ENCODE measurements around the gene WDFY4.
A peak's percentile ranks its signal among the peaks of the same experiment; 100 is the strongest.

The WDFY4 gene

GRCh38 chr10:48796713-48797245 is 112.1 kb downstream of the WDFY4 start:
- ATAC-seq (no peak), DNase-seq (no peak)

GRCh38 chr10:48797830-48798229 is 113.2 kb downstream of the WDFY4 start:
- ATAC-seq (no peak), DNase-seq (no peak)

- ATAC-seq: no peak
- DNase-seq: no peak
Measured at GRCh38 chr10:48798481-48799254, 114.0 kb downstream of the WDFY4 start.

- no peak for ATAC-seq
Measured at GRCh38 chr10:48799341-48800006, 114.8 kb downstream of the WDFY4 start.

GRCh38 chr10:48800007-48800675 is 115.5 kb downstream of the WDFY4 start:
- no peak for DNase-seq
- peak; percentile 21 for ATAC-seq

More at GRCh38 chr10:48799341-48800006, 114.8 kb downstream of the WDFY4 start:
- DNase-seq: no peak

- ATAC-seq (no peak), DNase-seq (no peak)
Measured at GRCh38 chr10:48801001-48801421, 116.3 kb downstream of the WDFY4 start.

GRCh38 chr10:48802611-48803071 is 118.0 kb downstream of the WDFY4 start:
- DNase-seq: no peak
- peak; percentile 62 for ATAC-seq

GRCh38 chr10:48803801-48804584 is 119.3 kb downstream of the WDFY4 start:
- no peak for ATAC-seq
- DNase-seq: no peak

- ATAC-seq (no peak), DNase-seq (no peak)
Measured at GRCh38 chr10:48804740-48805182, 120.1 kb downstream of the WDFY4 start.

GRCh38 chr10:48805411-48805810 is 120.7 kb downstream of the WDFY4 start:
- ATAC-seq (no peak), DNase-seq (no peak)

- no peak for DNase-seq
- no peak for ATAC-seq
Measured at GRCh38 chr10:48805848-48806247, 121.2 kb downstream of the WDFY4 start.

GRCh38 chr10:48806342-48806741 is 121.7 kb downstream of the WDFY4 start:
- no peak for ATAC-seq
- no peak for DNase-seq

- DNase-seq: no peak
- no peak for ATAC-seq
Measured at GRCh38 chr10:48807791-48808470, 123.3 kb downstream of the WDFY4 start.

GRCh38 chr10:48809261-48809660 is 124.6 kb downstream of the WDFY4 start:
- no peak for DNase-seq
- no peak for ATAC-seq

- DNase-seq (no peak), ATAC-seq (no peak)
Measured at GRCh38 chr10:48811461-48811860, 126.8 kb downstream of the WDFY4 start.

- ATAC-seq (no peak), DNase-seq (no peak)
Measured at GRCh38 chr10:48811917-48812316, 127.2 kb downstream of the WDFY4 start.

GRCh38 chr10:48813291-48813690 is 128.6 kb downstream of the WDFY4 start:
- no peak for DNase-seq
- ATAC-seq: no peak

GRCh38 chr10:48813825-48814224 is 129.2 kb downstream of the WDFY4 start:
- ATAC-seq (no peak), DNase-seq (no peak)

GRCh38 chr10:48814933-48815332 is 130.3 kb downstream of the WDFY4 start:
- ATAC-seq (no peak), DNase-seq (no peak)

- DNase-seq: no peak
- ATAC-seq: no peak
Measured at GRCh38 chr10:48817141-48817540, 132.5 kb downstream of the WDFY4 start.

GRCh38 chr10:48818081-48818480 is 133.4 kb downstream of the WDFY4 start:
- DNase-seq: no peak

More at GRCh38 chr10:48818081-48818480, 133.4 kb downstream of the WDFY4 start:
- ATAC-seq: no peak
